Adipose tissue (tissue), 3 donors: ENCODE data around the gene TERB1. TPM values are rescaled to one million over a fixed set of nuclear protein-coding genes. Genes with fewer than 3 reads are reported as not detected.
A peak's percentile ranks its signal among the peaks of the same experiment; 100 is the strongest.
"Not testable (repeated sequence)": the region's sequence is repeated elsewhere in the genome, so short reads cannot be mapped to it uniquely, and the experiment has no call there.

Experiments
- H3K27ac ChIP-seq: one replicate; pipeline ENCODE4 v1.5.1; 2013; ENCODE audit warnings: low read depth, low read length
- WGBS, 3 donors: extraction: QIAGEN DNeasy Blood & Tissue Kit; methylation state at CpG; one replicate each; pipeline ENCODE4 v1.1.7; 2013; 5-methylcytosine and 5-hydroxymethylcytosine counted together
- polyA plus RNA-seq, 3 donors: library from polyadenylated mRNA; stranded (reverse); fragments of 200-250 nt; gene quantifications; one replicate each; pipeline ENCODE4 v1.2.3, GENCODE V29; 2013
- donor health status: healthy with polysubstance abuse.
- donor health status: Bipolar disorder and iron deficiency.
- donor health status: healthy.

The TERB1 gene
- polyA plus RNA-seq, 3 donors, result not detected

DNA sequence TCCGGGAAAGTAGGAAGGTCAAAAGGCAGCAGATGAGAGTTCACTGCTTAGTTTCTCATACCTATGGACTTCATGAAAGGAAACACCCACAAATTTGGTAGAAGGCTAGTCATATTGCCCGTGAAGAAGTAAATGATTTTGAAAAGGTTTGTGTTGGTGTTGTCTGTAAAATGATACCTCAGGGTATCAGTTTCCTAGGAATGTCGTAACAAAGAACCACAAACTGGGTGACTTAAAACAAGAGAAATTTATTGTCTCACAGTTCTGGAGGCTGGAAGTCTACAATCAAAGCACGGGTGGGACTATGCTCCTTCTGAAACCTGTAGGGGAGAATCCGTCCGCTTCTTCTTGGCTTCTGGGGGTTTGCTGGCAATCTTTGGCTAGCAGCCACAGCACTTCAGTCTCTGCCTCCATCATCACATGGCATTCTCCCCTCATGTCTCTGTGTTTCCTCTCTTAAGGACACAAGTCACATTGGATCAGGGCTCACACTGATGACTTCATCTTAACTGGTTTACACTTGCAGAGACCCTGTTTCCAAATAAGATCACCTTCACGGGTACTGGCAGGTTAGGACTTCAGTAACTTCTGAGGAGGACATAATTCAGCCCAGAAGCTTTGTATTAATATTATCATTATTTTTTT is 31.4 kb upstream of the TERB1 start:
- WGBS, 3 donors, result 69 to 76% (median 71%) methylated on average over 7 of the region's 7 CpGs
- H3K27ac ChIP-seq, result no peak overlapping the region

DNA sequence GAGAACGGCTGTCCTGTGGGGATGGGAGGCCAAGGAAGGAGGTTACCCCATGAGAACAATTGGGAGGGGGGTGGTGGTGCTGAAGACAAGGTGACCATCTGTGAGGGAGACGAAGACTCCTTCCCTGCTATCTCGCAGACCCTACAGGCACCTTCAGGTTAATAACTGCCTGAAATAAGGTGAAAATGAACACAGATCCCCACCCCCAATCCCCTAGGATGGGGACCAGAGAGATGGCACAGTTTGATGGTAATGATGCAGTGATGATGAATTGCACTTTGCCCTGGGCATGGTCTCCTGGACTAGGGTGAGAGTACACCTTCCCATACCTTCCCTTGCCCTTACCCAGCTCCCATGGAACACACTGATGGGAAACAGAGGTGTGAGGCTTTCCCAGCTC is 30.8 kb upstream of the TERB1 start:
- H3K27ac ChIP-seq, result no peak overlapping the region
- 60 to 83% (median 74%) methylated on average over 3 of the region's 3 CpGs for WGBS, 3 donors

DNA sequence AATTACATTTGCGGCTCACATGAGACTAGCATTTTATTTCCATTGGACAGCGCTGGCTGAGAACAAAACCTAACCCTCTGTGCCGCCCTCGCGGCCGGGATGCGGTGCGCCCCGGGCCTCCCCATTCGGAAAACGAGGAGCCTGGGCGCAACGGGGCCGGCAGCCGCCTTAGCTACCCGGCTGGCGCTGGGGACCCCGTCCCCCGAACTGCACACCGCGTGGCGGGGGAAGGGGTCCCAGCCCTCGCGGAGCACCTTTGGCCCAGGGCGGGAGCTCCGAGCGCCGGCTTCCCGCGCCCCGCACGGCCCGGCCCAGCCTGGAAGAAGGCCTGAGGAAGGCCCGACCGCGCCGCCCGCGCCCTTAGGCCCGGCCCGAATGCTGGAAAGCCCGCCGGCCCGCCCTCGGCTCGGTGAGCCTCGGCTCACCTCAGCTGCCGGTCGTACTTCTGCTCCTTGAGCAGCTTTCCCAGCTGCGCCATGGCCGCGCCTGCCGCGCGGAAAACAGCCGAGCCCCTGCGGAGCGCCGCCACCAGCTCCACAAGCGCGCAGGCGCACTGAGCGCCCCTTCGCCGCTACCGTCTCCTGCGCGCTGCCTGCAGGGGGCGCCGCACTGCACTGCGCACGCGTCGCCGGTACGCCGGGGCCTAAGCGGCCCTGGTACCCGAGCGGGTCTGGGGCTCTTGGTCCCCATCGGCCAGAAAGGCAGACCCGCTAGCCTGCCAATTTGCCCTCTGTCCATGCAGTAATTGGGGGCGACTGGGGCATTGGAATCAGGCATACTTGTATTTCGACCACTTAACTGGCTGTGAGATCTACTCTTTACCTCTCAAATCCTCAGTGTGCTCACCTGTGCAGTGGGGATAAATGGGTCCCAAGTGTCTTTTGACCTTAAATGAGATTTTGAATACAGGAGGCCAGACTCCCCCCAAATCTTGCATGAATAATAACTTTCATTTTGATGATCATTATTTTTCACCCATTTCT is 29.3 kb upstream of the TERB1 start, which contains the start of gene NAE1:
Gene NAE1, minus strand, starts transcription at position 555 of the 983 bp plus-strand sequence. Its CDS starts 77 bp downstream, at position 478.
- WGBS, 3 donors, result 1% methylated on average over 71 to 84 of the region's 84 CpGs
- H3K27ac ChIP-seq, result peak within 1 kb of the TSS; percentile 26

DNA sequence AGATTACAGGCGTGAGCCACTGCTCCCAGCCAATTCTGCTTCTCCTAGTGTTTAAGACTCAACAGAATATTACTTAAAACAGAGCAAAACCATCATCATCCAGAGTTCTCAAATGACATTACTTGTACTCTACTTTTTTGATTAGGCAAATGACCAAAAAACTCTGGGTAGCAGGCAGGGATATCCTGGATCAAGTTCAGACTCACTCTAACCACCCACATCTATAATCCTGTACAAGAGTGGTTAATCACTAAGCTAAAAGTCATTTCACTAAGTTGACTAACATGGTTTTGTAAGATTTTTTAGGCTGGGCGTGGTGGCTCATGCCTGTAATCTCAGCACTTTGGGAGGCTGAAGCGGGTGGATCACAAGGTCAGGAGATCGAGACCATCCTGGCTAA is 22.6 kb upstream of the TERB1 start:
- no peak overlapping the region for H3K27ac ChIP-seq
- WGBS, 3 donors, result 87 to 95% (median 92%) methylated on average over 4 of the region's 4 CpGs

DNA sequence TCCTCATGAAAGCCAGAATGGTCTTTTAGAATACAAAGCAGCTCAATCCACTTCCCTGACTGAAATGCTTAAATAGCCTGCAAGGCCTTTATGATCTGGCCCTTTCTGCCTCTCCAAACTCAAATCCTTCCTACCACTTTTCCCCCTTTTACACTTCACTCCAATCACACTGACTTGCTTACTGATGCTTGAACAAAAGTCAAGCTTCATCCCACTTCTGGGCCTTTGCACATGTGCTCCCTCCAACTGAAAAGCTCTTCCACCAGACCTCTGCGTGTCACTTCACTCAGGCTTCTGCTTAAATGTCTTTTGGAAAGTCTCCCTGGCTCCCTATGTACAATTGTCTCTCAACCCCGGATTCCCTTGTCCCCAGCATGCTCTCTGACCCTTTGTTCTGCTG is 13.3 kb upstream of the TERB1 start:
- whole genome bisulfite sequencing, 3 donors, result 93 to 95% (median 95%) methylated on average over 2 of the region's 2 CpGs
- no peak overlapping the region for H3K27ac ChIP-seq

DNA sequence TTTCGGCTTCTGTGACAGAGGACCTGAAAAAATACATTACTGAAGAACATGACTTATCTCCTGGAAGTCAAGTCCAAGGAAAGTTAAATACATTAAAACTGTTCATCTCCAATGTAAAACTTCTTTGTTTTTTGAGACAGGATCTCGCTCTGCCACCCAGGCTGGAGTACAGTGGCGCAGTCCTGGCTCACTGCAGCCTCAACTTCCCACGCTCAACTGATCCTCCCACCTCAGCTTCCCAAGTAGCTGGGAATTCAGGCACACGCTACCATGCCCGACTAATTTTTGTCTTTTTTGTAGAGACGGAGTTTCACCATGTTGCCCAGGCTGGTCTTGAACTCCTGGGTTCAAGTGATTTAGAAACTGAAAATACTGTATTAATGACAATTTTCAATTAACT is 9.7 kb upstream of the TERB1 start:
- 96 to 97% (median 96%) methylated on average over 7 of the region's 7 CpGs for WGBS, 3 donors
- no peak overlapping the region for H3K27ac ChIP-seq

DNA sequence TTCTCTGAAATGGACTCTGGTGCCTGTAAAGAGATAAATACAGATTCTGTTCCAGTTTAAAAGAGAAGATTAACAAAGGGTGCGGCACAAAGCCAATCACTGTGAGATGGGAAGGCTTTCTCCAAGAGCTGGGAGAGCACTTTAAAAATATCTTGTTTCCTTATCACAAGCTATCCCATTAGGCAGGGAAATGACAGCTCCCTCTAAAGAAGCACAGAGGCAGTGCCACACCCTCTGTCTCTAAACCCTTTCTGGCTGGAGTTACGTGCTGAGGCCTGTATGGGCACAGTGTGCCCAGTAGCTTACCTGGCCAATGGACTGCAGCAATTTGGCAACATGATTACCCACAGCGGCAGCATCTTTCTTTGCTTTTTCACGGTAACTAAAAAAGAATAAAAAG is 9.0 kb upstream of the TERB1 start:
- no peak overlapping the region for H3K27ac ChIP-seq
- 91 to 95% (median 95%) methylated on average over 4 of the region's 4 CpGs for WGBS, 3 donors

DNA sequence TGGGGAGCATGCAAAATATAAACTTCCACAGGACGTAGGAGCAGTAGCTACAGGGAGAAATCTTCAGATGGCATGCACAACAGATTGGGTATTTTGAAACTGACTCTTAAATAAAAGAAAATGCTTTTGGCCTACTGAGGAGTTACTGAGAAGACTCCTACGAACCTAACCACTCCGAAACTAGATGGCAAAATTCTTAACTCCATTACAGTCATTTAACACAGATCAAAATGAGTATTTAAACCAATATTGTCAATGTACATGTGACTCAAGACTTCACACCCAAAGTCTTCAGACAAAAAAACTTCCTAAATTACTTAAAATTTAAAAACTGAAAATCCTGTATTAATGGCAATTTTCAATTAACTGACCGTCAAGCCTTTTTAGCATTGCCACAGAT is 8.4 kb upstream of the TERB1 start:
- no peak overlapping the region for H3K27ac ChIP-seq
- WGBS, 3 donors, result 94 to 96% (median 95%) methylated on average over 4 of the region's 4 CpGs

DNA sequence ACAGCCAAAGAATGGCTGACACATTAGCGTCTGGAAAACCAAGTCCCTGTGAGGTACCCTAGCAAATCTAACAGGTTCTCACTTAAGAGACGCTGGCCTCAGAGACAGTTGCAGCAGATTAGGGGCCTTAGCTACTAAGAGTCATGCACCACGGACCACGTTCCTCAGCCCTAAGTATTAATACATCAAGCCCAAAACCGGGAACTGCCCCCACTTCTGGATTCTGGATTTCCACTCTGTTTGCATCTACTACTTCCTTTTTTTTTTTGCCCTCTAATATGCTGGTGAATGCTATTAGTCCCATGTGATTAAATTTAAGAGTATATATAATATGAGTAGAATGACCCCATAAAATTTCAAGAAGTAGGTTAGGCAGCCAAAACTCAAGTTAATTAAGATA is 775 bp upstream of the TERB1 start:
- H3K27ac ChIP-seq, result no peak overlapping the region
- 72 to 92% (median 81%) methylated on average over 5 of the region's 5 CpGs for WGBS, 3 donors

DNA sequence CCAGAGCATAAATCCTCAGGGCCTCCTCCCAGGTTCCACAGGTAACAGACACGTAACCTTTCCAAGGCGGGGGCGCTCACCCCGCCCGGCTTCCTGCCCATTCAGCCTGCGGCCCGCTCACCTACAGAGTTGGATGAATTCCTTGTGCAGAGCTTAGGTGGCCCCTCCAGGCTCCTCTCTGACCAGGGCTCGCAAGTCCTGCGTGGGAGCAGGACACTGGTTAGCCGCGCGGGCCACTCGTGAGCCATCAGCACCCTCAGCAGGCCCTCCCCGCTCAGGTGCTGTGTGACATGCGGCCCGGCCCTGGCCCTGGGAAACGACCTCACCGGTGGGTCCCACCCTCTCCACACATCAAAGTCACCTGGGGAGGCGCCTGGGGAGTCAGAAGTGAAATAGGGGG is 528 bp downstream of the TERB1 start:
- 91 to 95% (median 91%) methylated on average over 19 of the region's 19 CpGs for WGBS, 3 donors
- no peak overlapping the region for H3K27ac ChIP-seq

DNA sequence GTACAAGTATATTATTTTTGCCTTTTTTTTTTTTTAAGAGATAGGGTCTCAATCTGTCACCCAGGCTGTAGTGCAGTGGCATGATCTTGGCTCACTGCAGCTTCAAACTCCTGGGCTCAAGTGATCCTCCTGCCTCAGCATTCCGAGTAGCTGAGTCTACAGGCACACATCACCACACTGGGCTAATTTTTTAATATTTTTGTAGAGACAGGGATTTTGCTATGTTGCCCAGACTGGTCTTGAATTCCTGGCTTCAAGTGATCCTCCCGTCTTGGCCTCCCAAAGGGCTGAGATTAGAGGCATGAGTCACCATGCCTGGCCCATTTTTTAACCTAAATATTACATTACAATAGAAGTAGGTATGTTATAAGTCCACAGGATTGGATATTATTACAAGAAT is 3.2 kb downstream of the TERB1 start:
- no peak overlapping the region for H3K27ac ChIP-seq
- 77 to 92% (median 81%) methylated on average over 2 of the region's 2 CpGs for WGBS, 3 donors

DNA sequence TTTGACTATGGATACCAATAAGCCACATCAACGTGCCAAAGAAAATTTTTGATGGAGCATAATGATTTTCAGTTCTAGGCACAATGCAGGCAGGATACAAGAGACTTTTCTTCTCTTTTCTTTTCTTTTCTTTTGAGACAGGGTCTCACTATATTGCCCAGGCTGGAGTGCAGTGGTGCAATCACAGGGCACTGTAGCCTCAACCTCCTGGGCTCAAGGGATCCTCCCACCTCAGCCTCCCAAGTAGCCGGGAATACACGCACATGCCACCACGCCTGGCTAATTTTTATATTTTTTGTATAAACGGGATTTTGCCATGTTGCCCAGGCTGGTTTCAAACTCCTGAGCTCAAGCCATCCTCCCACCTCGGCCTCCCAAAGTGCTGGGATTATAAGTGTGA is 7.4 kb downstream of the TERB1 start:
- WGBS, 3 donors, result 78 to 91% (median 90%) methylated on average over 6 of the region's 6 CpGs
- not testable (repeated sequence) for H3K27ac ChIP-seq

DNA sequence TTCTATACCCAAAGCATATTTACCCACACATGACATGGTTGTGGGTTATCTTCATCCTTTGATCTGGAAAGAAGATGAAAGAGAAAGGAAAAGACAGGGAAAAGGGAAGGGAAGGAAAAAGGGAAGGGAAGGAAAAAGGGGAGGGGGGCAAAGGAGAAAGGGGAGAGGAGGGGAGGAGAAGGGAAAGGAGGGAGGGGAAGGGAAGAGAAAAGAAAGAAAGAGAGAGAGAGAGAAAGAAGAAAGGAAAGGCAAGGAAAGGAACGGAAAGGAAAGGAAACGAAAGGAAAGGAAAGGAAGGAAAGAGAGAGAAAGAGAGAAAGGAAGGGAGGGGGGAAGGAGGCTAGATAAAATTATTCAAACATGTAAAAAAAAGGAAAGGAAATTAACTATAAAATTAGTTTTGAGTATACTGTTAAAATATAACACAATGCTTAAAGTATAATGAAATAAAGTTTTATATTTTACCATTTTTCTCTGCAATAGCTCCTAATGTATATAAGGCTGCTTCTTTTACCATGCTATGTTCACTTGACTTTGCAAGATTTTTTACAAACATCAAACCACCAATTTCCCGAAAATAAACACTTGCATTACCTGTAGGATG is 11.2 kb downstream of the TERB1 start:
- H3K27ac ChIP-seq, result no peak overlapping the region
- WGBS, 3 donors, result 60 to 78% (median 62%) methylated on average over 3 of the region's 3 CpGs

DNA sequence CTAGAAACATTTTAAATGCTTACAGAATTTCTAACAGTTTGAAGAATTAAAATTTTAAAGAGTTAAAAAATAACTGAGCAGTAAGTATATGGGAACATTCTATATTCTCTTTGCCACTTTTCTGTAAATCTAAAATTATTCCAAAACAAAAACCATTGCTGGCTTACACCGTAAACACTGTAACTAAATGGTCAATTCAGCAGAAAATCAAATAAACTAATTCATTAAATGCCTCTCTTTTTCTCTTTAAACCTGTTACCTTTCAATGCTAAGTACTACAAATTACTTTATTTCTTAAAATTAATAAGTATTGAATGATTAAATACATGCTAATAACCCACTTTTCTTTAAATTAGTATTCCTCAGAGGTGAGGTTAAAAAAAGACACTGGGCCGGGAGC is 14.0 kb downstream of the TERB1 start:
- no peak overlapping the region for H3K27ac ChIP-seq
- 76 to 98% (median 95%) methylated on average over 2 of the region's 2 CpGs for WGBS, 3 donors

DNA sequence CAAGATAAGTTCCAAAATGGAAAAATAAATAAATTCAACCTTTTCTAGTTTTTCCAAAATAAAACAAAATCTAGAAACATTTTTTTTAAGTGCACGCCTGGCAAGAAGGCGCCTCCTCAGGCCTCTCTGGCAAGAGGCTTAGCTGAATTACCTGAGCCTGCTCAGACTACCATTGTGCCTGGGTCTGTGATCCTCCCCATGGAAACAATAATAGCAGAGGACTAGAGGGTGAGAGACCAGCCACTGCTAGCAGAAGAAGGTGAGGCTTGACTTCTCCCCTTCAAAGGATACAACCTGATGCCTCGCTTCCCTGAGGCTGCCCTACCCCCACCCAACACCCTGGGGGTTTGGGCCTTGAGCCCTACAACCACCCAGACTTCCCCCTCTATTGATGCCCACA is 14.8 kb downstream of the TERB1 start:
- 97 to 100% (median 97%) methylated on average over 3 of the region's 3 CpGs for WGBS, 3 donors
- no peak overlapping the region for H3K27ac ChIP-seq

DNA sequence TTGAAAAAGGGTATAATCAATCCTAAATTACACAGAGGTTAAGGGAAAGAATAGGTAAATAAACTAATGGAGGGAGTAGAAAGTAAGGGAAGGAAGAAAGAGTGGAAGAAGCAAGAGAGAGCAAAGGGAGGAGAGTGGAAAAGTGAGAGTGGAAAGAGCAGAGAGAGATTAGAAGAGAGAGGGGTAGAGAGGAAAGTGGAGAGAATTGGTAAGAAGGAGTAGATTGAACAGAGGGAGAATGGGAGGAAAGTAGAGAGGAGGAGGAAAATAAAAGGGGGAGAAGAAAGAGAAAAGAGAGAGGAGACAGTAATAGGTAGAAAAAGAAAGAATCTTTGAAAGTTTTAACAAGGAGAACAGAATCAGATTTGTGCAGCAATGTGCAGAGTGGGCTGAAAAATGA is 24.9 kb downstream of the TERB1 start:
- no peak overlapping the region for H3K27ac ChIP-seq

DNA sequence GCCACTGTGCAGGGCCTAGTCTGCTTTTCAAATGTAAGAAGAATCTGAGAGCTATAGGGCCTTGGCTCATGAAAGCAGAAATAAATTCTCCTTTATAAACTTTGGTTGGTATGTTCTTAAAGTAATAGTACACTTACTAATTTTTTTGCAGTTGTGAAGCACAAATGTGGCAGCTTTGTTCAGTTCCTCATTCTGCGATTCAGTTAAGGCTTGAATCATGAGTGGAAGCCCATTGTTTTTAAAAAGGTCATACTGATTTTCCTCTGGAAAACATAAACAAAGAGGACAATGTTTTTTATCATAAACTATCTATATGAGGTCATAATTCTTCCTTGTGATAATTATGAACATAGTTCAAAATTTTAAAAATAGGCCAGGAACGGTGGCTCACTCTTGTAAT is 26.4 kb downstream of the TERB1 start:
- WGBS, 3 donors, result 57 to 82% (median 72%) methylated on average over 2 of the region's 2 CpGs
- H3K27ac ChIP-seq, result no peak overlapping the region

DNA sequence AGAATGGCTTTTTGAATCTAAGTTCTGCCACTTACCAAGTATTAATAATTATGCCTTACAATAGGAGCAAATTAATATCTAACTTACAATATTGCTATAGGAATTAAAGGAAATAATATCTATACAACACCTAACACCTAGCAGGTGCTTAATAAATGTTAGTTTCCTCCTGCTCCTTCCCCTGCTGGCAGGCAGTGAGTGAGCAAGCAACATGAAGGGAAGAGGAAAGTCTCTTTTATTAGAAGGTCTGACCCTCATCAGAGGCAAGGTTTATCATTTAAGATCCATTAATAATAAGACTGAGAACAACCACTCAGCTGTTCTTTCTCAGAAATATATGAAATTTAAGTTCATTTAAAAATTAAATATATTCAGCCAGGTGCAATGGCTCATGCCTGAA is 43.3 kb downstream of the TERB1 start:
- no peak overlapping the region for H3K27ac ChIP-seq

DNA sequence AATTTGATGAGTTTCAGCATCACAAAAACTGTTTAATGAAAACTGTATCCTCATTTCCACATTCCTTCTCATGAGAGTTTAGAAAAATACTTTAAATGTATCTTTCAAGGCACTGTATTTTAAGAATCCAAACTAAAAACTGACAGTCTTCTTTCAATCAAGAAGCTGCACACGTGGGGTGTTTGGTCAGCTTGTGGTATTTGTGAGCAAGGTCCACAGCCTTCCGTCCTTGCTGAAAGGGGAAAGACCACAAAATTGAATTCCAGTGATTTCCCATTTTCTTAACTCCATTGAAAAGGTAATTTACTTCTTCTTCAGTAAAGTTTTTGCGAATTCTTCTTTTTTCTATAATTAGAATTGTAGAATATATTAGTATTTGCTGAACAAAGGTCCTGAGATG is 46.6 kb downstream of the TERB1 start:
- WGBS, 3 donors, result 60 to 67% (median 62%) methylated on average over 3 of the region's 3 CpGs

More for the DNA sequence above, 46.6 kb downstream of the TERB1 start:
- H3K27ac ChIP-seq, result no peak overlapping the region
